ENCODE results near the gene RNF152. TPM values are rescaled to one million over a fixed set of nuclear protein-coding genes. Genes with fewer than 3 reads are reported as not detected.

RNF152 gene
- polyA plus RNA-seq, 1 of the 3 experiments (the other 2 are of a cell fraction), result 6.6 TPM

DNA sequence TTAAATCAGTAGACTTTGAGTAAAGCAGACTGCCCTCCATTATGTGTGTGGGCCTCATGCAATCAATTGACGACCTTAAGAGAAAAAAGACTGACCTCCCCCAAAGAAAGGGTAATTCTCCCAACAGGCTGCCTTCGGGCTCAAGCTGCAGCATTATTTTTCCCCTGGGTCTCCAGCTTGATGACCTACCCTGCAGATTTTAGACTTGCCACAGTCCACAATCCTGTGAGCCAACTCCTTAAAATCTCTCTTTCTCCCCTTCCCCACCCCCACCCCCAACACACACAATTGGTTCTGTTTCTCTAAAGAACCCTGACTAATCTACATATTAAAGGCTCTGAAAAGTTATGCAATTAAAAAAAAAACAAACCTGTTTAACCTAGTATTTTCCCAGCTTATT is 89.4 kb downstream of the RNF152 start:
- H3K9ac ChIP-seq, result no peak overlapping the region
- no peaks in the 10 kb centered on the region for H3F3A ChIP-seq (replicated peaks; ENCODE audit: insufficient read depth)
- DNase-seq, result no peak
- no peaks in the 10 kb centered on the region for H4K20me1 ChIP-seq (ENCODE audit: insufficient read depth)
- H3K79me2 ChIP-seq (ENCODE audit: insufficient read depth), result no peaks in the 10 kb centered on the region
- H3K4me1 ChIP-seq (ENCODE audit: control insufficient read depth in 1 of 2, insufficient read depth in 2 of 2, low read depth in 1 of 2, low read length in 1 of 2), result no peaks in the 10 kb centered on the region; a peak in 1 of 4 replicates
- no peak overlapping the region for H3K4me3 ChIP-seq (ENCODE audit: low read depth in 2 of 2, low read length in 1 of 2)
- no peak overlapping the region for H3K4me2 ChIP-seq
- no peak overlapping the region for H2AFZ ChIP-seq (ENCODE audit: low read depth)
- ChIA-PET POLR2A (no interaction called here), CTCF (interaction anchor here (1.1 kb wide), 1 partner anchor 23 kb away, joined by 4 read pairs; no protein-coding TSS in a partner anchor)
- no peak overlapping the region for H3K27ac ChIP-seq (ENCODE audit: low read depth in 2 of 2, low read length in 1 of 2)
- no peaks in the 10 kb centered on the region for H3K9me3 ChIP-seq
- H3K27me3 ChIP-seq (ENCODE audit: insufficient read depth), result no peaks in the 10 kb centered on the region
- no peaks in the 10 kb centered on the region for H3K9me2 ChIP-seq
- peaks cover 0 to 6% of the 10 kb centered on the region in 2 experiments for H3K36me3 ChIP-seq (replicated peaks in 1 of 2; ENCODE audit: control insufficient read depth in 1 of 2, insufficient read depth in 2 of 2, low read length in 1 of 2)
- 79% methylated on average over 2 of the region's 2 CpGs for WGBS (ENCODE audit: low lambda C conversion rate)
- TF ChIP-seq, protein P1, sequence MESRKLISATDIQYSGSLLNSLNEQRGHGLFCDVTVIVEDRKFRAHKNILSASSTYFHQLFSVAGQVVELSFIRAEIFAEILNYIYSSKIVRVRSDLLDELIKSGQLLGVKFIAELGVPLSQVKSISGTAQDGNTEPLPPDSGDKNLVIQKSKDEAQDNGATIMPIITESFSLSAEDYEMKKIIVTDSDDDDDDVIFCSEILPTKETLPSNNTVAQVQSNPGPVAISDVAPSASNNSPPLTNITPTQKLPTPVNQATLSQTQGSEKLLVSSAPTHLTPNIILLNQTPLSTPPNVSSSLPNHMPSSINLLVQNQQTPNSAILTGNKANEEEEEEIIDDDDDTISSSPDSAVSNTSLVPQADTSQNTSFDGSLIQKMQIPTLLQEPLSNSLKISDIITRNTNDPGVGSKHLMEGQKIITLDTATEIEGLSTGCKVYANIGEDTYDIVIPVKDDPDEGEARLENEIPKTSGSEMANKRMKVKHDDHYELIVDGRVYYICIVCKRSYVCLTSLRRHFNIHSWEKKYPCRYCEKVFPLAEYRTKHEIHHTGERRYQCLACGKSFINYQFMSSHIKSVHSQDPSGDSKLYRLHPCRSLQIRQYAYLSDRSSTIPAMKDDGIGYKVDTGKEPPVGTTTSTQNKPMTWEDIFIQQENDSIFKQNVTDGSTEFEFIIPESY (IDR thresholded peaks at IDR 0.05; ENCODE audit: borderline replicate concordance, low read depth), result no peak
- TF ChIP-seq ELF1 (IDR thresholded peaks at IDR 0.05), result no peak
- TF ChIP-seq NFIC (IDR thresholded peaks at IDR 0.05; ENCODE audit: borderline replicate concordance), result no peak
- TF ChIP-seq EP300 (IDR thresholded peaks at IDR 0.05; ENCODE audit: borderline replicate concordance in 1 of 2, low read depth in 1 of 2, low read length in 1 of 2), result no peak
- TF ChIP-seq, protein P2, sequence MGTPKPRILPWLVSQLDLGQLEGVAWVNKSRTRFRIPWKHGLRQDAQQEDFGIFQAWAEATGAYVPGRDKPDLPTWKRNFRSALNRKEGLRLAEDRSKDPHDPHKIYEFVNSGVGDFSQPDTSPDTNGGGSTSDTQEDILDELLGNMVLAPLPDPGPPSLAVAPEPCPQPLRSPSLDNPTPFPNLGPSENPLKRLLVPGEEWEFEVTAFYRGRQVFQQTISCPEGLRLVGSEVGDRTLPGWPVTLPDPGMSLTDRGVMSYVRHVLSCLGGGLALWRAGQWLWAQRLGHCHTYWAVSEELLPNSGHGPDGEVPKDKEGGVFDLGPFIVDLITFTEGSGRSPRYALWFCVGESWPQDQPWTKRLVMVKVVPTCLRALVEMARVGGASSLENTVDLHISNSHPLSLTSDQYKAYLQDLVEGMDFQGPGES (IDR thresholded peaks at IDR 0.05; ENCODE audit: low read depth, low read length), result no peak
- TF ChIP-seq, protein P3, sequence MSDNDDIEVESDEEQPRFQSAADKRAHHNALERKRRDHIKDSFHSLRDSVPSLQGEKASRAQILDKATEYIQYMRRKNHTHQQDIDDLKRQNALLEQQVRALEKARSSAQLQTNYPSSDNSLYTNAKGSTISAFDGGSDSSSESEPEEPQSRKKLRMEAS (IDR thresholded peaks at IDR 0.05; ENCODE audit: low read depth), result no peak
- TF ChIP-seq TEAD4 (IDR thresholded peaks at IDR 0.05; ENCODE audit: borderline replicate concordance, insufficient read depth), result no peak
- no peak for TF ChIP-seq YY1 (IDR thresholded peaks at IDR 0.05; ENCODE audit: low read depth)
- no peak for TF ChIP-seq MXI1 (IDR thresholded peaks at IDR 0.05; ENCODE audit: low read depth, low read length)
- TF ChIP-seq, protein P4, sequence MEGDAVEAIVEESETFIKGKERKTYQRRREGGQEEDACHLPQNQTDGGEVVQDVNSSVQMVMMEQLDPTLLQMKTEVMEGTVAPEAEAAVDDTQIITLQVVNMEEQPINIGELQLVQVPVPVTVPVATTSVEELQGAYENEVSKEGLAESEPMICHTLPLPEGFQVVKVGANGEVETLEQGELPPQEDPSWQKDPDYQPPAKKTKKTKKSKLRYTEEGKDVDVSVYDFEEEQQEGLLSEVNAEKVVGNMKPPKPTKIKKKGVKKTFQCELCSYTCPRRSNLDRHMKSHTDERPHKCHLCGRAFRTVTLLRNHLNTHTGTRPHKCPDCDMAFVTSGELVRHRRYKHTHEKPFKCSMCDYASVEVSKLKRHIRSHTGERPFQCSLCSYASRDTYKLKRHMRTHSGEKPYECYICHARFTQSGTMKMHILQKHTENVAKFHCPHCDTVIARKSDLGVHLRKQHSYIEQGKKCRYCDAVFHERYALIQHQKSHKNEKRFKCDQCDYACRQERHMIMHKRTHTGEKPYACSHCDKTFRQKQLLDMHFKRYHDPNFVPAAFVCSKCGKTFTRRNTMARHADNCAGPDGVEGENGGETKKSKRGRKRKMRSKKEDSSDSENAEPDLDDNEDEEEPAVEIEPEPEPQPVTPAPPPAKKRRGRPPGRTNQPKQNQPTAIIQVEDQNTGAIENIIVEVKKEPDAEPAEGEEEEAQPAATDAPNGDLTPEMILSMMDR (IDR thresholded peaks at IDR 0.05), result no peak
- TF ChIP-seq NRF1 (IDR thresholded peaks at IDR 0.05; ENCODE audit: low read depth, low read length), result no peak
- TF ChIP-seq, protein P5, sequence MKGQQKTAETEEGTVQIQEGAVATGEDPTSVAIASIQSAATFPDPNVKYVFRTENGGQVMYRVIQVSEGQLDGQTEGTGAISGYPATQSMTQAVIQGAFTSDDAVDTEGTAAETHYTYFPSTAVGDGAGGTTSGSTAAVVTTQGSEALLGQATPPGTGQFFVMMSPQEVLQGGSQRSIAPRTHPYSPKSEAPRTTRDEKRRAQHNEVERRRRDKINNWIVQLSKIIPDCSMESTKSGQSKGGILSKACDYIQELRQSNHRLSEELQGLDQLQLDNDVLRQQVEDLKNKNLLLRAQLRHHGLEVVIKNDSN (IDR thresholded peaks at IDR 0.05; ENCODE audit: borderline replicate concordance, low read depth), result no peak
- TF ChIP-seq TAF1 (IDR thresholded peaks at IDR 0.05; ENCODE audit: borderline replicate concordance, low read depth, low read length), result no peak
- TF ChIP-seq SIN3A (IDR thresholded peaks at IDR 0.05; ENCODE audit: borderline replicate concordance, low read depth, low read length), result no peak
- TF ChIP-seq FOSL2 (IDR thresholded peaks at IDR 0.05; ENCODE audit: borderline replicate concordance, low read depth), result no peak
- TF ChIP-seq, protein P6, sequence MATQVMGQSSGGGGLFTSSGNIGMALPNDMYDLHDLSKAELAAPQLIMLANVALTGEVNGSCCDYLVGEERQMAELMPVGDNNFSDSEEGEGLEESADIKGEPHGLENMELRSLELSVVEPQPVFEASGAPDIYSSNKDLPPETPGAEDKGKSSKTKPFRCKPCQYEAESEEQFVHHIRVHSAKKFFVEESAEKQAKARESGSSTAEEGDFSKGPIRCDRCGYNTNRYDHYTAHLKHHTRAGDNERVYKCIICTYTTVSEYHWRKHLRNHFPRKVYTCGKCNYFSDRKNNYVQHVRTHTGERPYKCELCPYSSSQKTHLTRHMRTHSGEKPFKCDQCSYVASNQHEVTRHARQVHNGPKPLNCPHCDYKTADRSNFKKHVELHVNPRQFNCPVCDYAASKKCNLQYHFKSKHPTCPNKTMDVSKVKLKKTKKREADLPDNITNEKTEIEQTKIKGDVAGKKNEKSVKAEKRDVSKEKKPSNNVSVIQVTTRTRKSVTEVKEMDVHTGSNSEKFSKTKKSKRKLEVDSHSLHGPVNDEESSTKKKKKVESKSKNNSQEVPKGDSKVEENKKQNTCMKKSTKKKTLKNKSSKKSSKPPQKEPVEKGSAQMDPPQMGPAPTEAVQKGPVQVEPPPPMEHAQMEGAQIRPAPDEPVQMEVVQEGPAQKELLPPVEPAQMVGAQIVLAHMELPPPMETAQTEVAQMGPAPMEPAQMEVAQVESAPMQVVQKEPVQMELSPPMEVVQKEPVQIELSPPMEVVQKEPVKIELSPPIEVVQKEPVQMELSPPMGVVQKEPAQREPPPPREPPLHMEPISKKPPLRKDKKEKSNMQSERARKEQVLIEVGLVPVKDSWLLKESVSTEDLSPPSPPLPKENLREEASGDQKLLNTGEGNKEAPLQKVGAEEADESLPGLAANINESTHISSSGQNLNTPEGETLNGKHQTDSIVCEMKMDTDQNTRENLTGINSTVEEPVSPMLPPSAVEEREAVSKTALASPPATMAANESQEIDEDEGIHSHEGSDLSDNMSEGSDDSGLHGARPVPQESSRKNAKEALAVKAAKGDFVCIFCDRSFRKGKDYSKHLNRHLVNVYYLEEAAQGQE (IDR thresholded peaks at IDR 0.05; ENCODE audit: low read depth, low read length), result no peak
- TF ChIP-seq EZH2phosphoT487 (IDR thresholded peaks at IDR 0.05; ENCODE audit: borderline replicate concordance, low read depth), result no peak
- TF ChIP-seq RXRA (IDR thresholded peaks at IDR 0.05; ENCODE audit: borderline replicate concordance, low read depth), result no peak
